ENCODE data around the gene ZC2HC1B. TPM values are rescaled to one million over a fixed set of nuclear protein-coding genes. Genes with fewer than 3 reads are reported as not detected.

Gene ZC2HC1B
- under 1 TPM; 0.08 to 0.14 TPM for polyA plus RNA-seq

GRCh38 chr6:143864234-143864633 lies at the start of gene ZC2HC1B:
TSS of gene ZC2HC1B (plus strand) at chr6:143864474. CDS start at chr6:143864540, 66 bp downstream.
- Histone ChIP-seq H3K4me3 (ENCODE audit: low read depth in 1 of 2, low read length in 2 of 2) (no peak within 1 kb of the TSS), H3K4me1 (ENCODE audit: control insufficient read depth in 2 of 2, insufficient read depth in 2 of 2, low read length in 1 of 2) (no peaks in the 10 kb centered on the region), H3K9me3 (ENCODE audit: control insufficient read depth in 2 of 2, insufficient read depth in 1 of 2, low read depth in 1 of 2, low read length in 1 of 2) (no peaks in the 10 kb centered on the region), H3K27me3 (ENCODE audit: control insufficient read depth in 1 of 2, insufficient read depth in 2 of 2, low read length in 2 of 2) (no peaks in the 10 kb centered on the region), H3K27ac (ENCODE audit: low read depth in 2 of 2, low read length in 1 of 2) (no peak within 1 kb of the TSS), H3K36me3 (ENCODE audit: control insufficient read depth in 2 of 2, insufficient read depth in 2 of 2, low read length in 1 of 2) (peaks cover 3% of the 10 kb centered on the region in 2 donors)
- 85 to 86% methylated on average over 1 of the region's 1 CpG for WGBS, 2 donors

GRCh38 chr6:143817621-143818020 lies 46.7 kb upstream of the ZC2HC1B start:
- no peak overlapping the region for H3K27ac ChIP-seq (ENCODE audit: low read depth in 2 of 2, low read length in 1 of 2)
- no peaks in the 10 kb centered on the region for H3K27me3 ChIP-seq (ENCODE audit: control insufficient read depth in 1 of 2, insufficient read depth in 2 of 2, low read length in 2 of 2)
- H3K4me3 ChIP-seq (ENCODE audit: low read depth in 1 of 2, low read length in 2 of 2) = no peak overlapping the region
- H3K4me1 ChIP-seq (ENCODE audit: control insufficient read depth in 2 of 2, insufficient read depth in 2 of 2, low read length in 1 of 2) = no peaks in the 10 kb centered on the region
- no peaks in the 10 kb centered on the region for H3K36me3 ChIP-seq (ENCODE audit: control insufficient read depth in 2 of 2, insufficient read depth in 2 of 2, low read length in 1 of 2)
- peaks cover 0 to 4% of the 10 kb centered on the region in 2 donors for H3K9me3 ChIP-seq (ENCODE audit: control insufficient read depth in 2 of 2, insufficient read depth in 1 of 2, low read depth in 1 of 2, low read length in 1 of 2)

- Histone ChIP-seq H3K27ac (ENCODE audit: low read depth in 2 of 2, low read length in 1 of 2) (no peak overlapping the region), H3K4me1 (ENCODE audit: control insufficient read depth in 2 of 2, insufficient read depth in 2 of 2, low read length in 1 of 2) (no peaks in the 10 kb centered on the region), H3K27me3 (ENCODE audit: control insufficient read depth in 1 of 2, insufficient read depth in 2 of 2, low read length in 2 of 2) (no peaks in the 10 kb centered on the region), H3K36me3 (ENCODE audit: control insufficient read depth in 2 of 2, insufficient read depth in 2 of 2, low read length in 1 of 2) (no peaks in the 10 kb centered on the region), H3K9me3 (ENCODE audit: control insufficient read depth in 2 of 2, insufficient read depth in 1 of 2, low read depth in 1 of 2, low read length in 1 of 2) (peaks cover 0 to 4% of the 10 kb centered on the region in 2 donors), H3K4me3 (ENCODE audit: low read depth in 1 of 2, low read length in 2 of 2) (no peak overlapping the region)
- 84 to 86% methylated on average over 6 of the region's 6 CpGs for WGBS, 2 donors
Observed at GRCh38 chr6:143821359-143821758, 42.9 kb upstream of the ZC2HC1B start.

GRCh38 chr6:143822584-143823024 lies 41.7 kb upstream of the ZC2HC1B start:
- Histone ChIP-seq H3K36me3 (ENCODE audit: control insufficient read depth in 2 of 2, insufficient read depth in 2 of 2, low read length in 1 of 2) (no peaks in the 10 kb centered on the region), H3K4me1 (ENCODE audit: control insufficient read depth in 2 of 2, insufficient read depth in 2 of 2, low read length in 1 of 2) (no peaks in the 10 kb centered on the region), H3K9me3 (ENCODE audit: control insufficient read depth in 2 of 2, insufficient read depth in 1 of 2, low read depth in 1 of 2, low read length in 1 of 2) (peaks cover 0 to 4% of the 10 kb centered on the region in 2 donors), H3K4me3 (ENCODE audit: low read depth in 1 of 2, low read length in 2 of 2) (no peak overlapping the region), H3K27me3 (ENCODE audit: control insufficient read depth in 1 of 2, insufficient read depth in 2 of 2, low read length in 2 of 2) (no peaks in the 10 kb centered on the region), H3K27ac (ENCODE audit: low read depth in 2 of 2, low read length in 1 of 2) (no peak overlapping the region)
- 44 to 51% methylated on average over 3 of the region's 3 CpGs for WGBS, 2 donors

- peaks cover 0 to 3% of the 10 kb centered on the region in 2 donors for H3K36me3 ChIP-seq (ENCODE audit: control insufficient read depth in 2 of 2, insufficient read depth in 2 of 2, low read length in 1 of 2)
- H3K27me3 ChIP-seq (ENCODE audit: control insufficient read depth in 1 of 2, insufficient read depth in 2 of 2, low read length in 2 of 2) = no peaks in the 10 kb centered on the region
- peaks cover 0 to 4% of the 10 kb centered on the region in 2 donors for H3K9me3 ChIP-seq (ENCODE audit: control insufficient read depth in 2 of 2, insufficient read depth in 1 of 2, low read depth in 1 of 2, low read length in 1 of 2)
- H3K27ac ChIP-seq (ENCODE audit: low read depth in 2 of 2, low read length in 1 of 2) = no peak overlapping the region
- H3K4me3 ChIP-seq (ENCODE audit: low read depth in 1 of 2, low read length in 2 of 2) = no peak overlapping the region
- no peaks in the 10 kb centered on the region for H3K4me1 ChIP-seq (ENCODE audit: control insufficient read depth in 2 of 2, insufficient read depth in 2 of 2, low read length in 1 of 2)
- WGBS, 2 donors = 79 to 87% methylated on average over 6 of the region's 6 CpGs
Observed at GRCh38 chr6:143823548-143823947, 40.7 kb upstream of the ZC2HC1B start.

GRCh38 chr6:143828572-143828971 lies 35.7 kb upstream of the ZC2HC1B start:
- Histone ChIP-seq H3K27ac (ENCODE audit: low read depth in 2 of 2, low read length in 1 of 2) (no peak overlapping the region), H3K4me1 (ENCODE audit: control insufficient read depth in 2 of 2, insufficient read depth in 2 of 2, low read length in 1 of 2) (no peaks in the 10 kb centered on the region), H3K27me3 (ENCODE audit: control insufficient read depth in 1 of 2, insufficient read depth in 2 of 2, low read length in 2 of 2) (no peaks in the 10 kb centered on the region), H3K9me3 (ENCODE audit: control insufficient read depth in 2 of 2, insufficient read depth in 1 of 2, low read depth in 1 of 2, low read length in 1 of 2) (no peaks in the 10 kb centered on the region), H3K36me3 (ENCODE audit: control insufficient read depth in 2 of 2, insufficient read depth in 2 of 2, low read length in 1 of 2) (peaks cover 0 to 7% of the 10 kb centered on the region in 2 donors), H3K4me3 (ENCODE audit: low read depth in 1 of 2, low read length in 2 of 2) (no peak overlapping the region)

- H3K27me3 ChIP-seq (ENCODE audit: control insufficient read depth in 1 of 2, insufficient read depth in 2 of 2, low read length in 2 of 2) = no peaks in the 10 kb centered on the region
- no peak overlapping the region for H3K27ac ChIP-seq (ENCODE audit: low read depth in 2 of 2, low read length in 1 of 2)
- 84 to 95% methylated on average over 2 of the region's 2 CpGs for WGBS, 2 donors
- H3K9me3 ChIP-seq (ENCODE audit: control insufficient read depth in 2 of 2, insufficient read depth in 1 of 2, low read depth in 1 of 2, low read length in 1 of 2) = no peaks in the 10 kb centered on the region
- no peak overlapping the region for H3K4me3 ChIP-seq (ENCODE audit: low read depth in 1 of 2, low read length in 2 of 2)
- no peaks in the 10 kb centered on the region for H3K36me3 ChIP-seq (ENCODE audit: control insufficient read depth in 2 of 2, insufficient read depth in 2 of 2, low read length in 1 of 2)
- no peaks in the 10 kb centered on the region for H3K4me1 ChIP-seq (ENCODE audit: control insufficient read depth in 2 of 2, insufficient read depth in 2 of 2, low read length in 1 of 2)
Observed at GRCh38 chr6:143836150-143836549, 28.1 kb upstream of the ZC2HC1B start.

- 69 to 71% methylated on average over 5 of the region's 5 CpGs for WGBS, 2 donors
- H3K27ac ChIP-seq (ENCODE audit: low read depth in 2 of 2, low read length in 1 of 2) = no peak overlapping the region
- no peaks in the 10 kb centered on the region for H3K4me1 ChIP-seq (ENCODE audit: control insufficient read depth in 2 of 2, insufficient read depth in 2 of 2, low read length in 1 of 2)
- H3K27me3 ChIP-seq (ENCODE audit: control insufficient read depth in 1 of 2, insufficient read depth in 2 of 2, low read length in 2 of 2) = no peaks in the 10 kb centered on the region
- no peaks in the 10 kb centered on the region for H3K36me3 ChIP-seq (ENCODE audit: control insufficient read depth in 2 of 2, insufficient read depth in 2 of 2, low read length in 1 of 2)
- H3K9me3 ChIP-seq (ENCODE audit: control insufficient read depth in 2 of 2, insufficient read depth in 1 of 2, low read depth in 1 of 2, low read length in 1 of 2) = no peaks in the 10 kb centered on the region
- H3K4me3 ChIP-seq (ENCODE audit: low read depth in 1 of 2, low read length in 2 of 2) = no peak overlapping the region
Observed at GRCh38 chr6:143838395-143838794, 25.9 kb upstream of the ZC2HC1B start.

GRCh38 chr6:143839196-143839595 lies 25.1 kb upstream of the ZC2HC1B start:
- no peaks in the 10 kb centered on the region for H3K9me3 ChIP-seq (ENCODE audit: control insufficient read depth in 2 of 2, insufficient read depth in 1 of 2, low read depth in 1 of 2, low read length in 1 of 2)
- 76 to 78% methylated on average over 4 of the region's 4 CpGs for WGBS, 2 donors
- no peak overlapping the region for H3K27ac ChIP-seq (ENCODE audit: low read depth in 2 of 2, low read length in 1 of 2)
- H3K27me3 ChIP-seq (ENCODE audit: control insufficient read depth in 1 of 2, insufficient read depth in 2 of 2, low read length in 2 of 2) = no peaks in the 10 kb centered on the region
- H3K4me1 ChIP-seq (ENCODE audit: control insufficient read depth in 2 of 2, insufficient read depth in 2 of 2, low read length in 1 of 2) = no peaks in the 10 kb centered on the region
- H3K4me3 ChIP-seq (ENCODE audit: low read depth in 1 of 2, low read length in 2 of 2) = no peak overlapping the region
- H3K36me3 ChIP-seq (ENCODE audit: control insufficient read depth in 2 of 2, insufficient read depth in 2 of 2, low read length in 1 of 2) = no peaks in the 10 kb centered on the region

- peaks cover 0 to 3% of the 10 kb centered on the region in 2 donors for H3K36me3 ChIP-seq (ENCODE audit: control insufficient read depth in 2 of 2, insufficient read depth in 2 of 2, low read length in 1 of 2)
Observed at GRCh38 chr6:143840595-143841265, 23.5 kb upstream of the ZC2HC1B start.

More at GRCh38 chr6:143840595-143841265, 23.5 kb upstream of the ZC2HC1B start:
- Histone ChIP-seq H3K4me3 (ENCODE audit: low read depth in 1 of 2, low read length in 2 of 2) (no peak overlapping the region), H3K27me3 (ENCODE audit: control insufficient read depth in 1 of 2, insufficient read depth in 2 of 2, low read length in 2 of 2) (no peaks in the 10 kb centered on the region), H3K9me3 (ENCODE audit: control insufficient read depth in 2 of 2, insufficient read depth in 1 of 2, low read depth in 1 of 2, low read length in 1 of 2) (no peaks in the 10 kb centered on the region), H3K27ac (ENCODE audit: low read depth in 2 of 2, low read length in 1 of 2) (no peak overlapping the region), H3K4me1 (ENCODE audit: control insufficient read depth in 2 of 2, insufficient read depth in 2 of 2, low read length in 1 of 2) (no peaks in the 10 kb centered on the region)
- 90 to 97% methylated on average over 6 of the region's 6 CpGs for whole genome bisulfite sequencing, 2 donors
